Muscle layer of duodenum (tissue), 2 donors: ENCODE data around the gene SEMA6C.
A peak's percentile ranks its signal among the peaks of the same experiment; 100 is the strongest.

ENCODE experiments used
- H3K27ac ChIP-seq: one replicate; pipeline ENCODE4 v1.7.0; 2013; ENCODE audit warnings: mild to moderate bottlenecking, low read length
- H3K27me3 ChIP-seq: one replicate; pipeline ENCODE4 v1.7.0; 2013; ENCODE audit warnings: low read depth, mild to moderate bottlenecking, control low read depth, low read length
- H3K36me3 ChIP-seq, 2 donors: one replicate each; pipeline ENCODE4 v1.7.0; 2013; ENCODE audit warnings: low read length in 2 of 2, control low read depth in 1 of 2, mild to moderate bottlenecking in 1 of 2; ENCODE audit not compliant: insufficient read depth in 2 of 2, control insufficient read depth in 1 of 2
- H3K4me1 ChIP-seq, 2 donors: one replicate each; pipeline ENCODE4 v1.7.0; 2013; ENCODE audit warnings: low read length in 2 of 2, mild to moderate bottlenecking in 2 of 2, control low read depth in 1 of 2, moderate library complexity in 1 of 2; ENCODE audit not compliant: insufficient read depth in 2 of 2, control insufficient read depth in 1 of 2
- H3K4me3 ChIP-seq, 2 donors: one replicate each; pipeline ENCODE4 v1.7.0; 2013; ENCODE audit warnings: low read length in 2 of 2, low read depth in 1 of 2, mild to moderate bottlenecking in 1 of 2
- H3K9me3 ChIP-seq, 2 donors: one replicate each; pipeline ENCODE4 v1.7.0; 2013; ENCODE audit warnings: low read length in 2 of 2, control low read depth in 1 of 2, mild to moderate bottlenecking in 1 of 2; ENCODE audit not compliant: control insufficient read depth in 1 of 2
- donor health status: healthy.

SEMA6C gene

DNA sequence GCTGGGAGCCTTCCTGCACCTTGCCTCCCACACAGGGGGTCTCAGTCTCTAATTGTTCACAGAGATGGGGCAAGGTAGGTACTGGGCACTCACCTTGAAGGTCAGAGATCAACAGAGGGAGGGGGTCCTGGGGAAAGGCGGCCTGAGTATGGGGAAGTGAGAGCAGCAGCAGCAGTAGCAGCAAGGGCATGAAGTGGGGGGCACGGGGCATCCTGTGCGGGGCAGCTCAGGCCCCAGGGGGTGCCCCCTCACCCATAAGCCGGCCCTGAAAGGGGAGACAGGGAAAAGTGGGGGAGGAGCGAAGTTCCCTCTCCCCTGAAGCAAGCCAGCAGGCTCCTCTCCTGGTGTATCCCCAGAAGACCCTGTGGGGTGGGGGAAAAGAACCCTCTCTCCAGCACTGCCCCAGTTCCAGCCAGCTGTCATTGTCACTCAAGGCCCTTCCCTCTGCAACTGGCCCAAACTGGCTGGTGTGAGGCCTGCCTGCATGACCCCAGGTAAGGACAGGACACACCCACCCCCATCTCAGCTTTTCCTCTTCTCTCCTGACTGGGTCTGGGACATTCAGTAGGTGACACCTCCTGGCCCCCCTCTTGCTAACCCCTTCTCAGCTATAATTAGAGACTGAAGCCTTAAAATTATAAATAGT, 3.9 kb downstream of the SEMA6C start:
- Histone ChIP-seq H3K36me3 (peaks cover 0 to 9% of the 10 kb centered on the region in 2 donors), H3K27ac (no peak overlapping the region), H3K4me3 (no peak overlapping the region), H3K9me3 (no peaks in the 10 kb centered on the region), H3K4me1 (peaks cover 0 to 39% of the 10 kb centered on the region in 2 donors), H3K27me3 (no peaks in the 10 kb centered on the region)

DNA sequence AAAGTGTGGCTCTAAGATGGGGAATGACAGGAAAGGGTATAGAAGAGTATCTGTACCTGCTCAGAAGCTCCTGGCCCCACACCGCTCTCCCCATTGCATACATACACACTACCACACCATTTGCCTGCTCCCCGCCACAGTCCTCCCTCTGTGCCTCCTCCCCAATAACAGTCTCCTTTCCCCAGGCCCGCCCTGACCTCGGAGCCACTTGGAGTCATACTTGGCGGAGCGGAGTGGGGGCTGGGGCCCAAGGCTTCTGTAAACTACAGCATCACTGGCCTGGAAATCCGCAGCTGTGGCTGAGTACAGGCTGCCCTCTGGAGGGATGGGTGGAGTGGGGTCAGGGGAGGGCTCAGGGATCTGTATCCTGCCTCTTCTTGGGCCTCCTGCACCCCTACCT, 8.6 kb downstream of the SEMA6C start:
- Histone ChIP-seq H3K9me3 (no peaks in the 10 kb centered on the region), H3K4me1 (peaks cover 0 to 2% of the 10 kb centered on the region in 2 donors), H3K4me3 (no peak overlapping the region), H3K27ac (no peak overlapping the region), H3K27me3 (no peaks in the 10 kb centered on the region), H3K36me3 (peaks cover 3 to 35% of the 10 kb centered on the region in 2 donors)

DNA sequence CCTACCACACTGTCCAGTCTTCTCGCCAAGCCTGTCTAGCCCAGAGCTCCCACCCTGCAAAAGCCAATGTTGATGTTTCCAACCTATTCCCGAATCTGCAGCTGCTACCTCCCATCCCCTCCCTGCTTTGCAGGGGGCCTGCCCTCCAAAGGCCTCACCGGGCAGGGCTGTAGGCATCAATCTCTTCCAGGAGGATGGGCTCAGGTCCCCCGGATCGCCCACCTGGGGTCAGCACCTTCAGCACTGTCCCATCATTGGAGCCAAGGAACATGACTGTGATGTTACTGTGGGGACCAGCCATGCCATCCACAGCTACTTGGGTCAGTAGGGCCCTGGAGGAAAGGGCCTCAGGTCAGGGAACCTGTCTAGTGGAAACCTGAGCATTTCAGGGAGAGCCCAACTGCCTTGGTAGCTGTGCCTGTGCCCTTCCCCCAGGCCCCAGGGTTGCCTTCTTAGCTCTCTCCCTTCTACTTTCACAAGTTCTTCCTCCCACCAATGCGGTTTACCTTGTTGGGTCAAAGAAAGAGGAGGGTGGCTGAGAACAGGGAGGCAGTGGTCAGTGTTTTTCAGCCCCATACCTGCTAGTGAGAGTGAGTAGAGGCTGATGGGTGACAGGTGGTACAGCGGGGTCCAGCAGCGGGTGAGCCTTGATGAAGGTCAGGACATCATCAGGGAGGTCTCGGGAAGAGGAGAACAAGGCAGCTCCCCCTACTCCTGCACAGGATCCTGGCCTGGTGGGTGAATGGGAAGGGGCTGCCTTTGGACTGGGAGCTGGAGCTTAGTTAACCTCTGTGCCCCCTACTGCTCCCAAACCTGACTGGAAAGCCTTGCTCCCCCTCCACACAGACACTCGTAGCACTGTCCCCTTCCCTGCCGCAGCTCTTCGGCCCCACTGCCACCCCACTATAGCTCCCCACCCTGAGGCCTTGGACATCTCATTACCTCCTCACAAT, 10.7 kb downstream of the SEMA6C start:
- no peak overlapping the region for H3K27ac ChIP-seq
- H3K4me3 ChIP-seq, result no peak overlapping the region
- peaks cover 3 to 35% of the 10 kb centered on the region in 2 donors for H3K36me3 ChIP-seq
- H3K4me1 ChIP-seq, result peaks cover 0 to 12% of the 10 kb centered on the region in 2 donors
- H3K27me3 ChIP-seq, result no peaks in the 10 kb centered on the region
- H3K9me3 ChIP-seq, result no peaks in the 10 kb centered on the region

DNA sequence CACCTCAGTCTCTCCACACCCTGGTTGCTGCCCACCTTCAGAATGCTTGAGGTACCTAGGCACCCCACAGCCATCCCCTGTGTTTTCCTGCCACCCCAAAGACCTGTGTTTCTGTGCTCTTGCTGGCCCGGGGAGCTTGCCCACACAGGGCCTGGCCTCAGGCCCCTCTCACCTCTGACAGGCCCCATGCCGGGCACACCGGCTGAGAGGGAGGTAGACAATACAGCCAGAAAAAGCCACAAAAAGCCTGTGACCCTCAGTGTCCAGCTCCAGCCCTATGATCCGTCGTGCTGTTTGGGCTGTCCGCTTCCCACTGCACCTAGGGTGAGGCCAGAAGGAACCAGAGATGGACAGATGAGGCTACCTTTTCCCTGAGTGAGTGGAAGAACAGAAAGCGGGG, 11.4 kb downstream of the SEMA6C start:
- Histone ChIP-seq H3K27me3 (no peaks in the 10 kb centered on the region), H3K27ac (no peak overlapping the region), H3K36me3 (peaks cover 3 to 35% of the 10 kb centered on the region in 2 donors), H3K4me1 (peaks cover 0 to 18% of the 10 kb centered on the region in 2 donors), H3K9me3 (no peaks in the 10 kb centered on the region), H3K4me3 (no peak overlapping the region)

DNA sequence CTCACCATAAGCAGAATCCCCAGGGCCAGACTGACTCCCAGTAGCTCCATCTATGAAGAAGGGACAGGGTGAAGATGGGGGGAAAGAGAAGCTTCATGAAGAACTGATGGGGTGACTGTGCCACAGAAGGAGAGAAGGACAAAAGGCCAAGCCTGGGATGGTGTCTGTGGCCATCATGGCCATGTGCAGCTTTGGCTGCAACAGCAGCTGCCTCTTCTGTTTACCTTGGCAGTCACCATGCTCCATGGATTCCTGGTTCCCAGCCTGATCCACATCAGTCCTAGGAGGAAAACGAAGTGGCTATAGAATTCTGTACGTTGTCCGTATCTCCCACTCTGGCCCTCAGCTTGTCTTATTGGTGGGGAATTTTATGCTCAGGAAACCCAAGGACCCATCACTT, 12.0 kb downstream of the SEMA6C start:
- H3K27ac ChIP-seq, result no peak overlapping the region
- peaks cover 3 to 33% of the 10 kb centered on the region in 2 donors for H3K36me3 ChIP-seq
- no peaks in the 10 kb centered on the region for H3K27me3 ChIP-seq
- no peaks in the 10 kb centered on the region for H3K9me3 ChIP-seq
- peaks cover 0 to 18% of the 10 kb centered on the region in 2 donors for H3K4me1 ChIP-seq
- H3K4me3 ChIP-seq, result no peak overlapping the region

DNA sequence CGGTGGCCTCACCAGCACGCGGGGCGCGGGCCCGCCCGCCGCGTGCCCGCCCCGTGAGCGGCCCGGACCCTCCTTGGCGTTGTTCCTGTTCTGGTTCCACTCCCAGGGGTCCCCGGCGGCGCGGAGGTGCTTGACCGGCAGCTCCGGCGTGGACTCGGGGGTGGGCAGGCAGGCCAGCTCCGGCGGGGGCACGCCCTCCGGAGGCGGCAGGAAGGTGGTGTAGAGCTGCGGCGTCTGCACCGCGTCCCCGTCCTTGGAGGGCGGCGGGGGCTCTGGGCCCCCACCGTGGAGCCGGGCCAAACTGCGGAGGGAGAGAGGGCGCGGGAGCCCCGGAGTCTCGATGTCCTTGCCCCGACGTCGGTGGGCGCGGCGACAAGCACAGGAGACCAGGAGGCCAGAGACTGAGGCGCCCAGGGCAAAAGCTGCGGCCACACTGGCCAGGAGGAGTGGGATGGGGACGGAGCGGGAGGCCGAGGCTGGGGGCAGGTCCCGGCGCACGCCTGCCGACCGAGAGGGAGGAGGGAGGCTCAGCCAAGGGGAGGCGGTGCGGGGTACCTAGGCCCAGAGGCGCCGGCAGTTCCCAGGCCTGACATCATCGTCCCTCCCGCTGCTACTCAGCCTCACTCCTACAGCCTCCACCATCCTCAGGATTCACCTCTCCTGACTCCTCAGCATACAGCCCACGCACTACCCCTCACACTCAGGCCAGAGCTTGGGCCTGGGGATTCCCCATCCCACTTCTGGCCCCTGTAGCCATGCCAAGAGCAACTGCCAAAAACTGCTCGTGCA, 13.2 kb downstream of the SEMA6C start:
- Histone ChIP-seq H3K4me1 (peaks cover 0 to 18% of the 10 kb centered on the region in 2 donors), H3K36me3 (peaks cover 3 to 28% of the 10 kb centered on the region in 2 donors), H3K27ac (no peak overlapping the region), H3K27me3 (no peaks in the 10 kb centered on the region), H3K9me3 (no peaks in the 10 kb centered on the region), H3K4me3 (no peak overlapping the region)

DNA sequence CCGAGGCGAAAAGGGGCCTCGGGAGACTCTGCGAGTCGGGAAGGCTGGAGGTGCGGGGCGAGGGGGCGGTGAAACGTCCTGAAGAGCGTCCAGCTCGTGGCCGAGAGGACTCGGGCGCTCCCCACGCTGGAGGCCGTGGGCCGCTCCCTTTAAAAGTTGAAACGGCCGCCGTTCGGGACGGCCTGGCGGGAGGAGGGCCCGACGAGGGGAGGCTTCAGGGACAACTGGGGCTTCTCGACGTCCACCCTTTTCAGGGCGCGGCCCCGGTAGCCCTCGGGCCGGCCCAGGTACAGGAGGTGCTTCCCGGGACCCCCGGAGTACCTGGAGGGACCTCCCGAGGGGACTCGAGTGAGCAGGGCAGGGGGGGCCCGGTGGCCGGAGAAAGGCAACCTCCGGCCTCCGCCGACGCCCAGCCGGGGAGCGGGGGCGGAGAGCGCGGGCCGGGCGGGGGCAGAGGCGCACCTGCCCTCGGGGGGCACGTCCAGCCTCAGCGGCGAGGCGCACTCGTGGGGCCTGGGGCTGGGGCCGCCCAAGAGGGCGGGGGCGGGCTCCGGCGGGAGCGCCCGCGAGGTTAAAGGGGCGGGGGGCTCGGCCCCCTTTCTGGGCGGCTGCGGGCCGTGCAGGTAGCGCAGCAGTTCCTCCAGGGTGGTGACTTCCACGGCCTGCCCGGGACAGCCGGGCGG, 14.0 kb downstream of the SEMA6C start:
- Histone ChIP-seq H3K4me1 (peaks cover 0 to 18% of the 10 kb centered on the region in 2 donors), H3K4me3 (peak overlapping the region in 1 of 2 donors; percentile 66), H3K27me3 (no peaks in the 10 kb centered on the region), H3K9me3 (no peaks in the 10 kb centered on the region), H3K27ac (no peak overlapping the region), H3K36me3 (peaks cover 3 to 25% of the 10 kb centered on the region in 2 donors)

DNA sequence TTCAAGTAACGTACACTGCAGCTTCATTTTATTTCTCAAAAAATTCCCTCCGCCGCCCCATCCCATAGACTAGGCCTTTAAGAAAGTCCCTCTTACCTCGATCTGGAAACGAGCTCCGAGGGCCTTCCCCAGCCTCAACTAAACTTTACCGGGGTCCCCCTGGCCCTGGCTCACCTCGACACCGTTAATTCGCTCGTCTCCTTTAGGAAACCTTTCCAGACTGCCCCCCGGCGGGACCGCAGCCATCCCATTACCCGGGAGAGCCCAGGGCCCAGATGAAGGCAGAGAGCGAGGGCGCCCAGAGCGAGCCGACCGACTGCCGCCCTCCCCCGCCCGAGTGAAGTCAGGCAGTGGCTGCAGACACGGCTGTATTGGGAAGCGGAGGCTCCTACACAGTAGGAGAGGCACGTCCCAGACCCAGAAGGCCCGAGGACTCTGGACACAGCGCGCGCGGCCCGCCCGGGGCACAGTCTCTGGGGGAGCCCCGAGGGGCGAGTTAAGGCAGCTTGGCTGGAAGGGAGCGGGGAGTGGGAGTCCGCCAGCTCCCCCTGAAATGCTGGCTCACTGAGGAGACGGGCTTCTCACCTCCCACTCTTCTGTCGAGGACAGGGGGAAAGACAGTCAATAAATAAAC, 14.6 kb downstream of the SEMA6C start:
- Histone ChIP-seq H3K4me1 (peaks cover 0 to 18% of the 10 kb centered on the region in 2 donors), H3K9me3 (no peaks in the 10 kb centered on the region), H3K27ac (no peak overlapping the region), H3K4me3 (peak overlapping the region; percentile 64 to 66), H3K27me3 (no peaks in the 10 kb centered on the region), H3K36me3 (peaks cover 3 to 23% of the 10 kb centered on the region in 2 donors)

DNA sequence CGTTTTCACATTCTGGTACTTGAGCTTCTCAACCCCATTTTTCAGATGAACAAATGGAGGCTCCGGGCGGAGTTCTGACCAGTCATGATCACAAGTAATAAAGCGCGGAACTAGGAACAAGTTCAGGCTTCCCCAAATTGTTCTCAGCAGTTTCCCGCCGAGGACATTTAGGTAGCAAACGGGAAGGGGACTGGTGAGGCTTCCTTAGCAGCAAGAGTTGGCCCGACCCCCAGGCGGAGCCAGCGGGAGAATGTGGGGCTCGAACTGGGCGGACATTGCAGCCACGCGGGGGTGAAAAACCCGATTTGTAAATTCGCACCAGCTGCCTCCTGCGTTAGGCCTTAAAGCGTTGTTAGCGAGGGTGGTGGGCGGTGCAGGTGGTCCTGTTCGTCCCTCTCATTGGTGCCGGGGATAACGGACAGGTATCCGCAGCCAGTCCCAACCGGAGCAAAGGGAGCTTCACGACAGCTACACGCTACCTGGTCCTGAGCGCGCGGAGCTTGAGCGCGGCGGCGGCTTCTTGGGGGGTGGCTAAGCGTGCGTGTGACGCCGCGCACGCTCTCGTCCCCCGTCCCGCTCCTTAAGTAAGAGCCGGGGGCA, 15.3 kb downstream of the SEMA6C start:
- H3K4me1 ChIP-seq, result peaks cover 0 to 18% of the 10 kb centered on the region in 2 donors
- peaks cover 0 to 16% of the 10 kb centered on the region in 2 donors for H3K36me3 ChIP-seq
- no peaks in the 10 kb centered on the region for H3K27me3 ChIP-seq
- peak overlapping the region; percentile 64 to 66 for H3K4me3 ChIP-seq
- no peaks in the 10 kb centered on the region for H3K9me3 ChIP-seq
- peak overlapping the region; percentile 14 for H3K27ac ChIP-seq

DNA sequence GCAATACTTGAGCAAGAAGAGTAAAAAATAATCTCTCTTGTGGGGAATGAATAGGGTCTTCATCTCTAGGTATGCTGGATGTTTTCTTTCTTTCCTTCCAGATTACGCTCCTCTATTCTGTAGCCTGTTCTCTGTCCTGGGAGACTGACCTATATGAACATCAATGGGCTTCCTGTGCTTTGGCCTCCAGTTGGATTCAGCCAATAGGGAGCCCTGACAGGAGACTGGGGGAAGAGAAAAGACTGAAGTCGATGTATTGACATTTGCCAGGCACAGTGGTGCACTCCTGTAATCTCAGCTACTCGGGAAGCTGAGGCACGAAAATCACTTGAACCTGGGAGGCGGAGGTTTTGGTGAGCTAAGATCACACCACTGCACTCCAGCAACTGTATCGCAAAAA, 17.6 kb downstream of the SEMA6C start:
- Histone ChIP-seq H3K27me3 (no peaks in the 10 kb centered on the region), H3K27ac (no peak overlapping the region), H3K9me3 (no peaks in the 10 kb centered on the region), H3K4me3 (no peak overlapping the region), H3K36me3 (no peaks in the 10 kb centered on the region), H3K4me1 (peaks cover 0 to 18% of the 10 kb centered on the region in 2 donors)
